NT2/D1 (cell line): ENCODE measurements around the gene FNDC5.

Experiments used
- DNase-seq: peaks from one replicate; pipeline ENCODE4 v3.0.0-alpha.2; 2011; ENCODE audit warnings: low read depth, low spot score
- H3K27me3 ChIP-seq: 2 replicates; pipeline ENCODE4 v1.6.0; 2011; ENCODE audit warnings: mild to moderate bottlenecking; ENCODE audit not compliant: insufficient read length, insufficient read depth
- H3K36me3 ChIP-seq: 2 replicates; pipeline ENCODE4 v1.6.1; 2011; ENCODE audit warnings: mild to moderate bottlenecking, low read length, mixed read lengths; ENCODE audit not compliant: insufficient read depth, insufficient read length
- H3K4me1 ChIP-seq: 2 replicates; pipeline ENCODE4 v1.5.1; 2011; ENCODE audit not compliant: insufficient read depth, insufficient read length
- H3K4me3 ChIP-seq: 2 replicates; pipeline ENCODE4 v1.5.1; 2011; ENCODE audit warnings: low read depth; ENCODE audit not compliant: insufficient read length
- H3K9ac ChIP-seq: 2 replicates; pipeline ENCODE4 v1.6.0; 2011; ENCODE audit warnings: low read depth; ENCODE audit not compliant: insufficient read length
- H3K9me3 ChIP-seq: 2 replicates; pipeline ENCODE4 v1.5.1; 2011; ENCODE audit warnings: mild to moderate bottlenecking, low read length; ENCODE audit not compliant: insufficient read depth
- SUZ12 ChIP-seq: IDR thresholded peaks from 2 replicates; pipeline ENCODE4 v1.6.1; 2011; ENCODE audit not compliant: insufficient read length, insufficient read depth; ENCODE audit errors: extremely low read depth
- YY1 ChIP-seq: IDR thresholded peaks from 2 replicates; pipeline ENCODE4 v1.6.1; 2011; ENCODE audit not compliant: insufficient read length, insufficient read depth
- ZNF274 ChIP-seq: IDR thresholded peaks from 2 replicates; pipeline ENCODE4 v1.6.1; 2011; ENCODE audit warnings: mild to moderate bottlenecking, low read depth, low read length

The FNDC5 gene

GRCh38 chr1:32813941-32814739 lies 56.6 kb downstream of the FNDC5 start:
- Histone ChIP-seq H3K9ac (no peak overlapping the region), H3K4me1 (peaks cover 14% of the 10 kb centered on the region), H3K36me3 (peaks cover 52% of the 10 kb centered on the region), H3K4me3 (no peak overlapping the region), H3K27me3 (no peaks in the 10 kb centered on the region), H3K9me3 (no peaks in the 10 kb centered on the region)
- DNase-seq = no peak
- TF ChIP-seq ZNF274 = no peak
- TF ChIP-seq YY1 = no peak
- TF ChIP-seq SUZ12 = no peak
